HFF-Myc (cell line): ENCODE results near the gene SMYD2.

ENCODE experiments used
- DNase-seq: peaks from one replicate; pipeline ENCODE4 v3.0.0-alpha.2; 2011; ENCODE audit warnings: low read depth; ENCODE audit errors: extremely low read depth
- H3K4me3 ChIP-seq: replicated peaks from 2 replicates; pipeline ENCODE4 v1.5.1; 2011; ENCODE audit warnings: low read depth, mild to moderate bottlenecking, control low read depth, low read length
- TF ChIP-seq, protein P1 (sequence below): IDR thresholded peaks from 2 replicates; pipeline ENCODE4 v1.5.1; 2012; ENCODE audit warnings: mild to moderate bottlenecking, low read depth, low read length, control low read depth; ENCODE audit errors: missing control alignments

SMYD2 gene

DNA sequence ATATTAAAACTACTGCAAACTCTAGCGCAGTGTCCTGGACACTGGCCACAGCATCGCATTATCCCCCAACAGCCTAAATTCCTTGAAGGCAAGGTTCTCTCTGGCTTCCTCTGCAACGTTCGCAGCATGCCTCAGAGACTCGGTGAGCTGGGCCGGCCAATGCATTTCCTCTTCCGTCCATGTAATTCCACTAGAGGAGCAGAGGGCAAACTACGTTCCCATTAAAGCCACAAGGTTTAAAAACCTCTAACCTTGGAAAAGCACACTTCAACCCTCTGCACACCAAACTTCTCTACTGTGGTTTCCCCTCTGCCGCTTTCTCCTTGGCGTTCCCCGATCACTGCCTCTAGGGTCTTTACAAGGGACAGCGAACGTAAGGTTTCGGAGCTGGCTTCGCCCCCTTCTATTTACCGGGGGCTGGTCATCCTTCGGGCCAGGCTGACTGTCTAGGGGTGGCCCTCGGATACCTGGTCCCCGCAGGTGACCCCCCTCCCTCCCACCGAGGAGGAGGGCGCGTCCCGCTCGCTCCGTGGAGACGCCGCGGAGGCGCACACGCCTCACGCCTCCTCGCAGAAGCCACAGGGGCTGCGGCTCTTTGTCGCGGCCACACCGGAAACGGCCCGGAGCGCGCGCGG is 456 bp upstream of the SMYD2 start:
- TF ChIP-seq, protein P1, sequence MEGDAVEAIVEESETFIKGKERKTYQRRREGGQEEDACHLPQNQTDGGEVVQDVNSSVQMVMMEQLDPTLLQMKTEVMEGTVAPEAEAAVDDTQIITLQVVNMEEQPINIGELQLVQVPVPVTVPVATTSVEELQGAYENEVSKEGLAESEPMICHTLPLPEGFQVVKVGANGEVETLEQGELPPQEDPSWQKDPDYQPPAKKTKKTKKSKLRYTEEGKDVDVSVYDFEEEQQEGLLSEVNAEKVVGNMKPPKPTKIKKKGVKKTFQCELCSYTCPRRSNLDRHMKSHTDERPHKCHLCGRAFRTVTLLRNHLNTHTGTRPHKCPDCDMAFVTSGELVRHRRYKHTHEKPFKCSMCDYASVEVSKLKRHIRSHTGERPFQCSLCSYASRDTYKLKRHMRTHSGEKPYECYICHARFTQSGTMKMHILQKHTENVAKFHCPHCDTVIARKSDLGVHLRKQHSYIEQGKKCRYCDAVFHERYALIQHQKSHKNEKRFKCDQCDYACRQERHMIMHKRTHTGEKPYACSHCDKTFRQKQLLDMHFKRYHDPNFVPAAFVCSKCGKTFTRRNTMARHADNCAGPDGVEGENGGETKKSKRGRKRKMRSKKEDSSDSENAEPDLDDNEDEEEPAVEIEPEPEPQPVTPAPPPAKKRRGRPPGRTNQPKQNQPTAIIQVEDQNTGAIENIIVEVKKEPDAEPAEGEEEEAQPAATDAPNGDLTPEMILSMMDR, result no peak
- peak overlapping the region; percentile 64 for H3K4me3 ChIP-seq
- no peak for DNase-seq

DNA sequence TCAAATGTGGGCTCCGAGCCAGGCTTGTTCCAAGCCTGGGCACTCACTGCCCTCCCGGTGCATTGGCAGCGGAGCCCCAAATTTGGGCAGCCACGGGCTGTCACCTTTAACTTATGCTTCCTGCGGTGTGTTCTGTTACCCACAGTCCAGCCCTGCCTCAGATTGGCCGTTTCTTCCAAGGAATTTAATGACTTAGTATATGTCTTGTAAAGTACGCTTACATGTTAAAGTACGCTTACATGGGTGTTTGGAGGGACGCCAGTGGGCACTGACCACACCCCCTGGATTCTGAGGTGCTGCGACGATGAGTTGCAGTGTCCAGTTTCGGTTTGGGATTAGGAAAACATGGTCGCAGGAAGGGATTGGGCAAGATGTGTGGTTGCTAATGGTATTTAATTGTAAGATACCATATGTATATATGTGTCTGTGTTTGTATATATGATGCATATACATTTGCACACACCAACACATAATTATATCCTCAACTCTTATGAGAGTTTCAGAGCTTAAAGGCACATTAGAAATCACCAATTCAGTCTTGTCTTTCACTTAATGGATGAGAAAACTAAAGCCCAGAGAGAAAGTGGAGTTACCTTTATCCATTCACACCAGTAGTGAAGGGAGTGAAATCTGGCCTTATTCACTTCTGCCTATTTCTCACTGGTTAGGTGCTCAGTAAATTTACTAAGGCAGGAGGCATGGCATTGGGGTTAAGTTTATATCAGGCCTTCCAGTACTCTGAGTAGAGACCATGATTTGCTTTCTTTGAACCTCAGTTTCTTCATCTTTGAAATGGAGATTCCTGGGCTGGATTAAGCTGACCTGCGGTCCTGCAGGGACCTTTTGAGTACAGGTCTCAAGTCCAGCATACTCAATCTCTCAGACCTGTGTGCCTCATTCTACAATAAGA is 1.0 kb downstream of the SMYD2 start:
- TF ChIP-seq, protein P1, result no peak
- DNase-seq, result peak; percentile 56
- peak overlapping the region; percentile 64 for H3K4me3 ChIP-seq

DNA sequence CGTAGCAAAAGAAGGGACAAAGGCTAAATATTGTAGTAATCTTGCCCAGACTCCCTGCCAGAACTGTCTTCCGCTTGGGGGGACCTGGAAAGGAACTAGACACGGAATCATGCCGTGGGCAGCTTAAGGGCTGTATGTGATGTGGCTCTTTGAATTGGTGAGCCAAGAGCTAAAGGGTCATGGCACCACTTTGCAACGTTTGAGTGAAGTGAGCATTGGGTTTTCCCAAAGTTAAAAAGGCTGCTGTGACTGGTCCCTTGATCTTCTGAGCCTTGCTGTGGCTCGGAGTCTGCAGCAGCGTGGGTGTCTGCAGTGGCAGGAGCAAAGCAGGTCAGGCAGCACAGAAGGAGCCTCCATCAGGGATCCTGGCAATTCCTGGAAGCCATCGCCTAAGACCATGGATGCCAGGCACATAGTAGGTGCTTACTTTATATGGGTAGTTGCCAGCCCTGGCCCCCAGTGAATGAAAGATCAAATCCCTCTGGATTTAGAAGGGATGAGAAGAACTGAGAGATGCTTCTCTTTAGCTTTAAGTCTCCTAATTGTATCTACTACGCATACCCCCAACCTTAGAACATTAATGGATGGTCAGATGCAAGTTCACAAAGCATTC is 1.8 kb downstream of the SMYD2 start:
- TF ChIP-seq, protein P1, result no peak
- no peak for DNase-seq
- H3K4me3 ChIP-seq, result peak overlapping the region; percentile 64

DNA sequence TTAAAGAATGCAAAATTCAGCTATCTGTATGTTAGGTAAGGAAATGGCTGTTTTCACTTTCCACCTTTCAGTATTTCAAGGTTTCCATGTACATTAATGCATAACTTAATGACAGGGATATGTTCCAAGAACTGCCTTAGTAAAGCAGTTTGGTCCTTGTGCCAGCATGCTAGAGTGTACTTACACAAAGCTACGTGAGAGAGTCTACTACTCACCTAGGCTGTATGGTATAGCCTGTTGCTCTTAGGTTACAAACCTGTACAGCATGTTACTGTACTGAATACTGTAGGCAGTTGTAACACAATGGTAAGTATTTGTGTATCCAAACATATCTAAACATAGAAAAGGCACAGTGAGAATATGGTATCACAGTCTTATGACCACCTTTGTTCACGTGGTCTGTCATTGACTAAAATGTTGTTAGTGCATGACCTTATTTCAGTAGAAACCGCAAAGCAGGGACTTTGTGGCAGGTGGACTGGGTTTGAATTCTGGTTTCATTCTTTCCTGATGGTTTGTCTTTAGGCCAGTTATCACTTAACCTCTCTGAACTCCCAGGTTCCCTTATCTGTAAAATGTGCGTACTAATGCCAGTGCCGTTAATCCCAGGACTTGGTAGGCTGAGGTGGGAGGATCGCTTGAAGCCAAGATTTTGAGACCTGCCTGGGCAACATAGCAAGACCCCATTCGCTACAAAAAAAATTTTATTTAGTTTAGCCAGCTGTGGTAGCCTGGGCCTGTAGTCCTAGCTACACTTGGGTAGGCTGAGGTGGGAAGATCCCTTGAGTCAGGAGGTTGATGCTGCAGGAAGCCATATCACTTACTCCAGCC is 4.9 kb downstream of the SMYD2 start:
- TF ChIP-seq, protein P1, result no peak
- DNase-seq, result no peak
- no peak overlapping the region for H3K4me3 ChIP-seq

DNA sequence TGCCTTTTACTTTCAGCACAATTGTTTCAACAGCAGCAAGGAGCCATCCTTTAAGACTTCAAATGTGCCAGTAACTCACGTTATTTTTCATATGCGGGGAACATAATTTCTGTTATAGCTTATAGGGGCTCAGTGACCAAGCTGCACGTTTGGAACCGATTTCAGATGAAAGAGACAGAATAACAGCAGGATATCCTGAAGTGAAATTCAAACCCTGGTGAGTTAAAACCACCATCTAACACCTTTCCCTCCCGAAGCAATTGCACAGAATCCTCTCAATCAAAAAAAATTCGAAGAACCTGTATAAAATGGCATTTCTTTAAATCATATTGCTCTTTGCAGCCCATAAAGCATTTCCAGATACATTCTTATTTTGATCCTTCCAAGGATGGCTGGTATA is 6.9 kb downstream of the SMYD2 start:
- TF ChIP-seq, protein P1, result no peak
- no peak for DNase-seq
- no peak overlapping the region for H3K4me3 ChIP-seq

DNA sequence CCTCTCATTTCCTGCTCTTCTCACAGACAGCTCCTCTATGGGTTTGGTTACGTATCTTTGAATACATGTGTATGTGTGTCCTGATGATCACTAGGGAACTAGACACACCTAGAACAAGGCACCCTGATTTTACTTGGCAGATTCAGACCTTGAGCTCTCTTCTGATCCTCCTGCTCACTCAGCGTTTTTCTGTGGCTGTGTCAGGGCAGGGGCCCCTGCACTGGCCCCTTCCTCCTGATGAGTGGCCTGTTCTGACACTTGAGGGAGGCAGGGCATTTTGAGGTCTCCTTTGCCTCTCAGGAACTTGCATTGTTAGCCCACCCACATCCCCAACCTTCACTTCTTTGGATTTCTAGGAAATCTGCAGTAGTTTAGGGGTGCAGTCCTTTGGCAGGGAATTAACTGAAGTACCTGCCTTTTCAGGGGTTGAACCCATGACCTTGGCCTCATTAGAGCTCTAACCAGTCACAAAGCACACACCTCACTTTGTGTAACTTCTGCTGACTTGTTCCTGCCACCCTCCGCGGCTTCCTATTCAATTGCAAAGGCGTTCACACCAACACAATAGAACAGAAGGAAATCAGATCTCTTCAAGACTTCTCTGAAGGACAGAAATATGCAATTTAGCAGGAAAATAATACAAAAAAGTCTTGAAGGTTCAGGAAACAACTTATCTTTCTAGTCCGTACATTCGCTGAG is 8.8 kb downstream of the SMYD2 start:
- TF ChIP-seq, protein P1, result no peak
- no peak for DNase-seq
- H3K4me3 ChIP-seq, result no peak overlapping the region
